ENCODE data around the gene ZNF180.
"Not testable (repeated sequence)": the region's sequence is repeated elsewhere in the genome, so short reads cannot be mapped to it uniquely, and the experiment has no call there.

The ZNF180 gene

DNA sequence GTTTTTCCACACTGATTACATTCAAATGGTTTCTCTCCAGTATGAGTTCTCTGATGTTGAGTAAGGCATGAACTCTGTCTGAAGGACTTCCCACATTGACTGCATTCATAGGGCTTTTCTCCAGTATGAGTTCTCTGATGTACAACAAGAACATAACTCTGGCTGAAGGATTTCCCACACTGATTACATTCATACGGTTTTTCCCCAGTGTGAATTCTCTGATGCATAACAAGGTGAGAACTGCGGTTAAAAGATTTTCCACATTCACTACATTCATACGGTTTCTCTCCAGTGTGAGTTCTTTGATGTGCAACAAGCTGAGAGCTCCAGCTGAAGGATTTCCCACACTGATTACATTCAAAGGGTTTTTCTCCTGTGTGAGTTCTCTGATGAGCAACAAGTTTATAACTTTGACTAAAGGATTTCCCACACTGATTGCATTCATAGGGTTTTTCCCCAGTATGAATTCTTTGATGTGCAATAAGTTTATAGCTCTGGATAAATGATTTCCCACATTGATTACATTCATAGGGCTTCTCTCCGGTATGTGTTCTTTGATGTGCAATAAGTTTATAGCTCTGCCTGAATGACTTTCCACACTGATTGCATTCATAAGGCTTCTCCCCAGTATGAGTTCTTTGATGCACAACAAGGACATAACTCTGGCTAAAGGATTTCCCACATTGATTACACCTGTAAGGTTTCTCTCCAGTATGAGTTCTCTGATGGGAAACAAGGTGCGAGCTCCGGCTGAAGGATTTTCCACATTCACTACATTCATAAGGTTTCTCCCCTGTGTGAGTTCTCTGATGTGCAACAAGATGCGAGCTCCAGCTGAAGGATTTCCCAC lies 23.5 kb downstream of the ZNF180 start:
- Histone ChIP-seq H3K4me3 (ENCODE audit: insufficient read depth, low read length, poor library complexity, severe bottlenecking) (no peak overlapping the region), H3K9ac (ENCODE audit: low read length) (no peak overlapping the region), H3F3A (ENCODE audit: insufficient read depth) (peaks cover 18% of the 10 kb centered on the region), H2AFZ (ENCODE audit: low read depth, low read length, severe bottlenecking) (no peak overlapping the region), H4K20me1 (ENCODE audit: low read depth, low read length) (no peaks in the 10 kb centered on the region), H3K27ac (ENCODE audit: low read depth, low read length) (no peak overlapping the region), H3K9me2 (replicated peaks; ENCODE audit: insufficient read depth, low read length) (no peaks in the 10 kb centered on the region), H3K79me2 (ENCODE audit: insufficient read depth, low read length) (no peaks in the 10 kb centered on the region), H3K9me3 (ENCODE audit: insufficient read depth, low read length) (peaks cover 88% of the 10 kb centered on the region), H3K36me3 (ENCODE audit: low read length) (peaks cover 62% of the 10 kb centered on the region), H3K27me3 (ENCODE audit: low read length) (no peaks in the 10 kb centered on the region), H3K4me2 (ENCODE audit: low read depth, low read length, poor library complexity, severe bottlenecking) (no peak overlapping the region)
- TF ChIP-seq EZH2phosphoT487 (conservative IDR thresholded peaks at IDR 0.05; ENCODE audit: low read length): no peak
- TF ChIP-seq, protein P1, sequence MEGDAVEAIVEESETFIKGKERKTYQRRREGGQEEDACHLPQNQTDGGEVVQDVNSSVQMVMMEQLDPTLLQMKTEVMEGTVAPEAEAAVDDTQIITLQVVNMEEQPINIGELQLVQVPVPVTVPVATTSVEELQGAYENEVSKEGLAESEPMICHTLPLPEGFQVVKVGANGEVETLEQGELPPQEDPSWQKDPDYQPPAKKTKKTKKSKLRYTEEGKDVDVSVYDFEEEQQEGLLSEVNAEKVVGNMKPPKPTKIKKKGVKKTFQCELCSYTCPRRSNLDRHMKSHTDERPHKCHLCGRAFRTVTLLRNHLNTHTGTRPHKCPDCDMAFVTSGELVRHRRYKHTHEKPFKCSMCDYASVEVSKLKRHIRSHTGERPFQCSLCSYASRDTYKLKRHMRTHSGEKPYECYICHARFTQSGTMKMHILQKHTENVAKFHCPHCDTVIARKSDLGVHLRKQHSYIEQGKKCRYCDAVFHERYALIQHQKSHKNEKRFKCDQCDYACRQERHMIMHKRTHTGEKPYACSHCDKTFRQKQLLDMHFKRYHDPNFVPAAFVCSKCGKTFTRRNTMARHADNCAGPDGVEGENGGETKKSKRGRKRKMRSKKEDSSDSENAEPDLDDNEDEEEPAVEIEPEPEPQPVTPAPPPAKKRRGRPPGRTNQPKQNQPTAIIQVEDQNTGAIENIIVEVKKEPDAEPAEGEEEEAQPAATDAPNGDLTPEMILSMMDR (IDR thresholded peaks at IDR 0.05; ENCODE audit: insufficient read depth, low read length, poor library complexity, severe bottlenecking): no peak

GRCh38 chr19:44468730-44469129 lies 31.6 kb downstream of the ZNF180 start:
- not testable (repeated sequence) for H3F3A ChIP-seq (ENCODE audit: insufficient read depth); H3K27ac ChIP-seq (ENCODE audit: low read depth, low read length); H3K79me2 ChIP-seq (ENCODE audit: insufficient read depth, low read length); H4K20me1 ChIP-seq (ENCODE audit: low read depth, low read length); H3K36me3 ChIP-seq (ENCODE audit: low read length); H3K4me2 ChIP-seq (ENCODE audit: low read depth, low read length, poor library complexity, severe bottlenecking); H2AFZ ChIP-seq (ENCODE audit: low read depth, low read length, severe bottlenecking); H3K4me3 ChIP-seq (ENCODE audit: insufficient read depth, low read length, poor library complexity, severe bottlenecking); H3K9ac ChIP-seq (ENCODE audit: low read length); H3K9me2 ChIP-seq (replicated peaks; ENCODE audit: insufficient read depth, low read length); H3K27me3 ChIP-seq (ENCODE audit: low read length)
- H3K9me3 ChIP-seq (ENCODE audit: insufficient read depth, low read length): peaks cover 24% of the 10 kb centered on the region; the same call in 1 of the 2 replicates

- H3K79me2 ChIP-seq (ENCODE audit: insufficient read depth, low read length); H3K4me2 ChIP-seq (ENCODE audit: low read depth, low read length, poor library complexity, severe bottlenecking); H4K20me1 ChIP-seq (ENCODE audit: low read depth, low read length); H3K36me3 ChIP-seq (ENCODE audit: low read length); H2AFZ ChIP-seq (ENCODE audit: low read depth, low read length, severe bottlenecking); H3K9me2 ChIP-seq (replicated peaks; ENCODE audit: insufficient read depth, low read length); H3K27me3 ChIP-seq (ENCODE audit: low read length); H3K9ac ChIP-seq (ENCODE audit: low read length); H3K27ac ChIP-seq (ENCODE audit: low read depth, low read length); H3K9me3 ChIP-seq (ENCODE audit: insufficient read depth, low read length); H3K4me3 ChIP-seq (ENCODE audit: insufficient read depth, low read length, poor library complexity, severe bottlenecking); H3F3A ChIP-seq (ENCODE audit: insufficient read depth): not testable (repeated sequence)
Observed at GRCh38 chr19:44462600-44463286, 37.6 kb downstream of the ZNF180 start.

- not testable (repeated sequence) for H3K27ac ChIP-seq (ENCODE audit: low read depth, low read length); H3K9ac ChIP-seq (ENCODE audit: low read length); H3K27me3 ChIP-seq (ENCODE audit: low read length); H4K20me1 ChIP-seq (ENCODE audit: low read depth, low read length); H3K79me2 ChIP-seq (ENCODE audit: insufficient read depth, low read length); H3K4me2 ChIP-seq (ENCODE audit: low read depth, low read length, poor library complexity, severe bottlenecking); H3K9me3 ChIP-seq (ENCODE audit: insufficient read depth, low read length); H3K4me3 ChIP-seq (ENCODE audit: insufficient read depth, low read length, poor library complexity, severe bottlenecking); H3F3A ChIP-seq (ENCODE audit: insufficient read depth); H2AFZ ChIP-seq (ENCODE audit: low read depth, low read length, severe bottlenecking); H3K9me2 ChIP-seq (replicated peaks; ENCODE audit: insufficient read depth, low read length); H3K36me3 ChIP-seq (ENCODE audit: low read length)
Observed at GRCh38 chr19:44456016-44456415, 44.3 kb downstream of the ZNF180 start.
